NCI-H2029 treated with DMSO at 0.1 percent for 48 hours (cell line): ENCODE results near the gene FLT3.

Experiments used
- DNase-seq: peaks from one replicate; lab custom pipeline; 2025; lab: John Stamatoyannopoulos, UW

Gene FLT3

GRCh38 chr13:28001837-28002473 lies 98.4 kb downstream of the FLT3 start:
- no peak for DNase-seq

GRCh38 chr13:28001049-28001448 lies 99.3 kb downstream of the FLT3 start:
- DNase-seq = no peak

GRCh38 chr13:28000567-28000966 lies 99.8 kb downstream of the FLT3 start:
- no peak for DNase-seq

GRCh38 chr13:27997904-27998522 lies 102.4 kb downstream of the FLT3 start:
- DNase-seq = no peak

- DNase-seq = no peak
Measured at GRCh38 chr13:27991881-27992280, 108.5 kb downstream of the FLT3 start.

- DNase-seq = no peak
Measured at GRCh38 chr13:27988520-27988919, 111.9 kb downstream of the FLT3 start, which contains the start of gene URAD. TSS of gene URAD (minus strand) at chr13:27988693. CDS start at chr13:27988637, 56 bp downstream.

GRCh38 chr13:27985600-27985999 lies 114.8 kb downstream of the FLT3 start:
- no peak for DNase-seq

GRCh38 chr13:27982361-27982760 lies 118.0 kb downstream of the FLT3 start:
- no peak for DNase-seq

- no peak for DNase-seq
Measured at GRCh38 chr13:27981006-27981708, 119.2 kb downstream of the FLT3 start.

GRCh38 chr13:27980280-27980998 lies 119.9 kb downstream of the FLT3 start:
- DNase-seq = no peak

- no peak for DNase-seq
Measured at GRCh38 chr13:27979765-27980279, 120.6 kb downstream of the FLT3 start.

- no peak for DNase-seq
Measured at GRCh38 chr13:27979001-27979643, 121.3 kb downstream of the FLT3 start.

- no peak for DNase-seq
Measured at GRCh38 chr13:27978301-27978968, 121.9 kb downstream of the FLT3 start.

GRCh38 chr13:27977476-27978300 lies 122.7 kb downstream of the FLT3 start:
- DNase-seq = no peak

GRCh38 chr13:27976362-27977091 lies 123.8 kb downstream of the FLT3 start:
- DNase-seq = no peak

- no peak for DNase-seq
Measured at GRCh38 chr13:27975564-27976361, 124.6 kb downstream of the FLT3 start.

GRCh38 chr13:27973961-27974662 lies 126.3 kb downstream of the FLT3 start:
- no peak for DNase-seq

- DNase-seq = no peak
Measured at GRCh38 chr13:27973291-27973690, 127.1 kb downstream of the FLT3 start.
